ENCODE results near the gene FBXW4. TPM values are rescaled to one million over a fixed set of nuclear protein-coding genes. Genes with fewer than 3 reads are reported as not detected.

Gene FBXW4
- 19.9 TPM for polyA plus RNA-seq (2013, experiment 1 of 2; ENCODE audit: insufficient read length)
- polyA plus RNA-seq (2013, experiment 2 of 2; ENCODE audit: insufficient read length) = 18.3 TPM

GRCh38 chr10:101694674-101695403, at the start of gene FBXW4:
Gene FBXW4, minus strand, starts transcription at chr10:101695170. Its CDS starts 65 bp downstream, at chr10:101695105.
- peak; percentile 50 for DNase-seq

GRCh38 chr10:101744267-101744666, 49.3 kb upstream of the FBXW4 start:
- DNase-seq = no peak

GRCh38 chr10:101741938-101742337, 47.0 kb upstream of the FBXW4 start:
- DNase-seq = no peak

GRCh38 chr10:101736666-101737065, 41.7 kb upstream of the FBXW4 start:
- DNase-seq = no peak

GRCh38 chr10:101732096-101732495, 37.1 kb upstream of the FBXW4 start:
- DNase-seq = no peak

GRCh38 chr10:101726115-101726387, 31.1 kb upstream of the FBXW4 start:
- DNase-seq = no peak

GRCh38 chr10:101725296-101726114, 30.5 kb upstream of the FBXW4 start:
- no peak for DNase-seq

- DNase-seq = no peak
Measured at GRCh38 chr10:101724446-101724845, 29.5 kb upstream of the FBXW4 start.

- no peak for DNase-seq
Measured at GRCh38 chr10:101723176-101723575, 28.2 kb upstream of the FBXW4 start.

GRCh38 chr10:101721806-101722205, 26.8 kb upstream of the FBXW4 start:
- no peak for DNase-seq

GRCh38 chr10:101720606-101721230, 25.7 kb upstream of the FBXW4 start:
- DNase-seq = no peak

GRCh38 chr10:101718690-101719275, 23.8 kb upstream of the FBXW4 start:
- no peak for DNase-seq

- DNase-seq = no peak
Measured at GRCh38 chr10:101716891-101717659, 22.1 kb upstream of the FBXW4 start.

- no peak for DNase-seq
Measured at GRCh38 chr10:101712997-101713396, 18.0 kb upstream of the FBXW4 start.

GRCh38 chr10:101710793-101711192, 15.8 kb upstream of the FBXW4 start:
- no peak for DNase-seq

- DNase-seq = no peak
Measured at GRCh38 chr10:101710059-101710695, 15.2 kb upstream of the FBXW4 start.

- peak; percentile 39 for DNase-seq
Measured at GRCh38 chr10:101709359-101710058, 14.5 kb upstream of the FBXW4 start.

- no peak for DNase-seq
Measured at GRCh38 chr10:101708870-101709269, 13.9 kb upstream of the FBXW4 start.

GRCh38 chr10:101708073-101708472, 13.1 kb upstream of the FBXW4 start:
- no peak for DNase-seq

- no peak for DNase-seq
Measured at GRCh38 chr10:101704331-101704730, 9.4 kb upstream of the FBXW4 start.

GRCh38 chr10:101696632-101697031, 1.7 kb upstream of the FBXW4 start:
- no peak for DNase-seq
